ENCODE data around the gene SPTBN5. TPM values are rescaled to one million over a fixed set of nuclear protein-coding genes. Genes with fewer than 3 reads are reported as not detected.

Gene SPTBN5
- total RNA-seq, 4 donors from 2014 or later: 0.40 to 2.5 (median 1.8) TPM

GRCh38 chr15:41809121-41809520 lies 84.7 kb downstream of the SPTBN5 start:
- no peaks in the 10 kb centered on the region for H3K9me3 ChIP-seq
- H3K36me3 ChIP-seq: peaks cover 10% of the 10 kb centered on the region in 2 donors
- no peak for DNase-seq
- intact Hi-C loops (cut with DNase I): no loop called here
- H3K4me3 ChIP-seq (replicated peaks in 1 of 3): no peak overlapping the region
- no peak for TF ChIP-seq POLR2A (IDR thresholded peaks at IDR 0.05)
- no peak for TF ChIP-seq CTCF (IDR thresholded peaks at IDR 0.05)
- WGBS, 2 donors: 84 to 91% methylated on average over 2 of the region's 2 CpGs
- H3K27ac ChIP-seq: no peak overlapping the region
- H3K27me3 ChIP-seq: no peaks in the 10 kb centered on the region
- H3K4me1 ChIP-seq: peaks cover 28 to 29% of the 10 kb centered on the region in 2 donors

- Histone ChIP-seq H3K36me3 (no peaks in the 10 kb centered on the region), H3K4me1 (peaks cover 44 to 46% of the 10 kb centered on the region in 2 donors), H3K27me3 (no peaks in the 10 kb centered on the region), H3K27ac (peak overlapping the region; percentile 70 to 79 (median 79)), H3K4me3 (replicated peaks in 1 of 3) (no peak overlapping the region), H3K9me3 (no peaks in the 10 kb centered on the region)
- intact Hi-C loops (cut with DNase I): no loop called here
- peak; percentile 92 to 93 for DNase-seq
- WGBS, 2 donors: 57 to 62% methylated on average over 10 of the region's 10 CpGs
- TF ChIP-seq CTCF (IDR thresholded peaks at IDR 0.05) (peak in 4 of 6 experiments; percentile 40 to 54 (median 44)), POLR2A (IDR thresholded peaks at IDR 0.05) (peak in 1 of 2 donors; percentile 37)
Observed at GRCh38 chr15:41806291-41807181, 87.3 kb downstream of the SPTBN5 start.

- H3K4me3 ChIP-seq (replicated peaks in 1 of 3): no peak overlapping the region
- 75% methylated on average over 3 of the region's 3 CpGs for WGBS, 2 donors
- peaks cover 49 to 52% of the 10 kb centered on the region in 2 donors for H3K4me1 ChIP-seq
- no peaks in the 10 kb centered on the region for H3K36me3 ChIP-seq
- H3K27me3 ChIP-seq: no peaks in the 10 kb centered on the region
- peak overlapping the region; percentile 70 to 79 (median 79) for H3K27ac ChIP-seq
- no peaks in the 10 kb centered on the region for H3K9me3 ChIP-seq
- intact Hi-C loops (cut with DNase I): no loop called here
- no peak for DNase-seq
- TF ChIP-seq POLR2A (IDR thresholded peaks at IDR 0.05) (no peak), CTCF (IDR thresholded peaks at IDR 0.05) (no peak)
Observed at GRCh38 chr15:41805711-41806110, 88.1 kb downstream of the SPTBN5 start.

GRCh38 chr15:41804916-41805666 lies 88.8 kb downstream of the SPTBN5 start:
- peak overlapping the region; percentile 70 to 79 (median 79) for H3K27ac ChIP-seq

More at GRCh38 chr15:41804916-41805666, 88.8 kb downstream of the SPTBN5 start:
- no peak overlapping the region for H3K4me3 ChIP-seq (replicated peaks in 1 of 3)
- H3K9me3 ChIP-seq: no peaks in the 10 kb centered on the region
- WGBS, 2 donors: 29 to 40% methylated on average over 7 of the region's 8 CpGs
- H3K4me1 ChIP-seq: peaks cover 55 to 59% of the 10 kb centered on the region in 2 donors
- intact Hi-C loops (cut with DNase I): no loop called here
- peak; percentile 40 to 70 for DNase-seq
- H3K27me3 ChIP-seq: no peaks in the 10 kb centered on the region
- no peaks in the 10 kb centered on the region for H3K36me3 ChIP-seq
- no peak for TF ChIP-seq CTCF (IDR thresholded peaks at IDR 0.05)
- TF ChIP-seq POLR2A (IDR thresholded peaks at IDR 0.05): no peak
